Inferior parietal cortex (tissue), 1 donor: ENCODE results near the gene HDAC9.

Experiments
- DNase-seq: peaks from one replicate; pipeline ENCODE4 v3.0.0-alpha.2; 2016; ENCODE audit errors: extremely low spot score

The HDAC9 gene

GRCh38 chr7:18555968-18556367 lies 60.4 kb downstream of the HDAC9 start:
- no peak for DNase-seq

- no peak for DNase-seq
Measured at GRCh38 chr7:18558503-18558902, 63.0 kb downstream of the HDAC9 start.

GRCh38 chr7:18558910-18559309 lies 63.4 kb downstream of the HDAC9 start:
- no peak for DNase-seq

- DNase-seq: no peak
Measured at GRCh38 chr7:18559756-18560155, 64.2 kb downstream of the HDAC9 start.

GRCh38 chr7:18564779-18565178 lies 69.2 kb downstream of the HDAC9 start:
- no peak for DNase-seq

- no peak for DNase-seq
Measured at GRCh38 chr7:18565337-18565736, 69.8 kb downstream of the HDAC9 start.

GRCh38 chr7:18566205-18566604 lies 70.7 kb downstream of the HDAC9 start:
- no peak for DNase-seq

- no peak for DNase-seq
Measured at GRCh38 chr7:18566829-18567228, 71.3 kb downstream of the HDAC9 start.

- no peak for DNase-seq
Measured at GRCh38 chr7:18570441-18570840, 74.9 kb downstream of the HDAC9 start.

- DNase-seq: peak; percentile 72
Measured at GRCh38 chr7:18570890-18571478, 75.4 kb downstream of the HDAC9 start.

- DNase-seq: no peak
Measured at GRCh38 chr7:18572154-18572553, 76.6 kb downstream of the HDAC9 start.

- DNase-seq: no peak
Measured at GRCh38 chr7:18572885-18573284, 77.3 kb downstream of the HDAC9 start.

- no peak for DNase-seq
Measured at GRCh38 chr7:18573410-18574234, 78.1 kb downstream of the HDAC9 start.

- no peak for DNase-seq
Measured at GRCh38 chr7:18574235-18574540, 78.6 kb downstream of the HDAC9 start.

- no peak for DNase-seq
Measured at GRCh38 chr7:18574676-18575075, 79.1 kb downstream of the HDAC9 start.

- DNase-seq: no peak
Measured at GRCh38 chr7:18575622-18576572, 80.3 kb downstream of the HDAC9 start.

GRCh38 chr7:18577096-18577771 lies 81.7 kb downstream of the HDAC9 start:
- no peak for DNase-seq

GRCh38 chr7:18579698-18580097 lies 84.1 kb downstream of the HDAC9 start:
- no peak for DNase-seq

- DNase-seq: no peak
Measured at GRCh38 chr7:18580950-18581349, 85.4 kb downstream of the HDAC9 start.

GRCh38 chr7:18583305-18583704 lies 87.8 kb downstream of the HDAC9 start:
- DNase-seq: peak; percentile 1

GRCh38 chr7:18590241-18590640 lies 94.7 kb downstream of the HDAC9 start:
- no peak for DNase-seq
